HL-60 (cell line): ENCODE measurements around the gene CCDC85A.

Source experiments
- REST ChIP-seq: IDR thresholded peaks from 2 replicates; pipeline ENCODE4 v1.6.1; 2012; ENCODE audit warnings: low read depth; ENCODE audit not compliant: insufficient replicate concordance
- SPI1 ChIP-seq: IDR thresholded peaks from 2 replicates; pipeline ENCODE4 v1.6.1; 2012; ENCODE audit warnings: low read depth, mild to moderate bottlenecking, borderline replicate concordance
- TF ChIP-seq, protein P1 (sequence below): IDR thresholded peaks from one replicate; pipeline ENCODE4 v1.5.1; 2011; ENCODE audit warnings: low read length, control low read depth, inconsistent platforms; ENCODE audit not compliant: insufficient read depth

DNA sequence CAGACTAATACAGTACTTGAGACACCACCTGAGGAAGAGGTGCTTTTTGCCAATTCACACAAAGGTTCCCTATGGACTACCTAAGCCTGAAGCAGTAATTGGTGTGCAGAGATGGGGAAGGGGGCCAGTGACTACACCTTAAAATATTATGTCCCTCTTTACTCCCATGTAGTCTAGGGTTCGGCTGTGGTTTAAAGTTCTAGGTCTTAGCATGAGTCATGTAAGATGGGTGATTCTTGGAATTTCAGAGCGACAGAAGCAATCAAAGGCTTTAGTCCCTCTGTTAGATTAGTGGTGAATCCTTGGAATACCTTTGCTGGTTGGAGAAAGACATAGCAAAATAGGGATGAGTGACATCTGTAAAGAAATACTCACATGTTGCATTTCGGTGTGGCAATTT, 14.3 kb upstream of the CCDC85A start:
- TF ChIP-seq, protein P1, sequence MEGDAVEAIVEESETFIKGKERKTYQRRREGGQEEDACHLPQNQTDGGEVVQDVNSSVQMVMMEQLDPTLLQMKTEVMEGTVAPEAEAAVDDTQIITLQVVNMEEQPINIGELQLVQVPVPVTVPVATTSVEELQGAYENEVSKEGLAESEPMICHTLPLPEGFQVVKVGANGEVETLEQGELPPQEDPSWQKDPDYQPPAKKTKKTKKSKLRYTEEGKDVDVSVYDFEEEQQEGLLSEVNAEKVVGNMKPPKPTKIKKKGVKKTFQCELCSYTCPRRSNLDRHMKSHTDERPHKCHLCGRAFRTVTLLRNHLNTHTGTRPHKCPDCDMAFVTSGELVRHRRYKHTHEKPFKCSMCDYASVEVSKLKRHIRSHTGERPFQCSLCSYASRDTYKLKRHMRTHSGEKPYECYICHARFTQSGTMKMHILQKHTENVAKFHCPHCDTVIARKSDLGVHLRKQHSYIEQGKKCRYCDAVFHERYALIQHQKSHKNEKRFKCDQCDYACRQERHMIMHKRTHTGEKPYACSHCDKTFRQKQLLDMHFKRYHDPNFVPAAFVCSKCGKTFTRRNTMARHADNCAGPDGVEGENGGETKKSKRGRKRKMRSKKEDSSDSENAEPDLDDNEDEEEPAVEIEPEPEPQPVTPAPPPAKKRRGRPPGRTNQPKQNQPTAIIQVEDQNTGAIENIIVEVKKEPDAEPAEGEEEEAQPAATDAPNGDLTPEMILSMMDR, result no peak
- TF ChIP-seq REST (no peak), SPI1 (no peak)
